T-helper 1 cell treated with Interleukin-12 subunit alpha and Interleukin-12 subunit beta and Interleukin-4 antibody, amounts not matched to agents 30 μg/mL and 1 μg/mL, for 36 hours (primary cell): ENCODE results near the gene COBLL1.

ENCODE experiments used
- H3K27ac Mint-ChIP-seq: one replicate; pipeline ENCODE4 v1.8.0; 2021; ENCODE audit warnings: mild to moderate bottlenecking, mixed read lengths
- H3K27me3 Mint-ChIP-seq: one replicate; pipeline ENCODE4 v1.8.0; 2021; ENCODE audit warnings: low read depth, mixed read lengths
- H3K36me3 Mint-ChIP-seq: one replicate; pipeline ENCODE4 v1.8.0; 2021; ENCODE audit warnings: low read depth, mixed read lengths
- H3K4me1 Mint-ChIP-seq: one replicate; pipeline ENCODE4 v1.8.0; 2021; ENCODE audit warnings: low read depth, mixed read lengths
- H3K4me3 Mint-ChIP-seq: one replicate; pipeline ENCODE4 v1.8.0; 2021; ENCODE audit warnings: mild to moderate bottlenecking, moderate library complexity, mixed read lengths
- H3K9me3 Mint-ChIP-seq: one replicate; pipeline ENCODE4 v1.8.0; 2021; ENCODE audit warnings: mixed read lengths

COBLL1 gene

GRCh38 chr2:164816900-164817299, 24.7 kb downstream of the COBLL1 start:
- H3K4me1 Mint-ChIP-seq: no peaks in the 10 kb centered on the region
- H3K36me3 Mint-ChIP-seq: no peaks in the 10 kb centered on the region
- H3K9me3 Mint-ChIP-seq: no peaks in the 10 kb centered on the region
- H3K27ac Mint-ChIP-seq: no peak overlapping the region
- H3K27me3 Mint-ChIP-seq: no peaks in the 10 kb centered on the region
- no peak overlapping the region for H3K4me3 Mint-ChIP-seq

- Mint-ChIP-seq H3K27me3 (no peaks in the 10 kb centered on the region), H3K27ac (no peak overlapping the region), H3K4me3 (no peak overlapping the region), H3K9me3 (no peaks in the 10 kb centered on the region), H3K36me3 (no peaks in the 10 kb centered on the region), H3K4me1 (no peaks in the 10 kb centered on the region)
Measured at GRCh38 chr2:164816046-164816445, 25.6 kb downstream of the COBLL1 start.

- Mint-ChIP-seq H3K36me3 (no peaks in the 10 kb centered on the region), H3K4me1 (no peaks in the 10 kb centered on the region), H3K27me3 (peaks cover 4% of the 10 kb centered on the region), H3K4me3 (no peak overlapping the region), H3K9me3 (no peaks in the 10 kb centered on the region), H3K27ac (no peak overlapping the region)
Measured at GRCh38 chr2:164815071-164815793, 26.4 kb downstream of the COBLL1 start.

- peaks cover 4% of the 10 kb centered on the region for H3K27me3 Mint-ChIP-seq
- H3K36me3 Mint-ChIP-seq: no peaks in the 10 kb centered on the region
- H3K4me1 Mint-ChIP-seq: no peaks in the 10 kb centered on the region
- H3K27ac Mint-ChIP-seq: no peak overlapping the region
- H3K9me3 Mint-ChIP-seq: no peaks in the 10 kb centered on the region
- no peak overlapping the region for H3K4me3 Mint-ChIP-seq
Measured at GRCh38 chr2:164813535-164813934, 28.1 kb downstream of the COBLL1 start.

- Mint-ChIP-seq H3K27ac (no peak overlapping the region), H3K4me3 (no peak overlapping the region), H3K27me3 (peaks cover 4% of the 10 kb centered on the region), H3K36me3 (no peaks in the 10 kb centered on the region), H3K4me1 (no peaks in the 10 kb centered on the region), H3K9me3 (no peaks in the 10 kb centered on the region)
Measured at GRCh38 chr2:164812378-164812777, 29.2 kb downstream of the COBLL1 start.

- H3K27me3 Mint-ChIP-seq: peaks cover 4% of the 10 kb centered on the region
- no peaks in the 10 kb centered on the region for H3K9me3 Mint-ChIP-seq
- no peak overlapping the region for H3K4me3 Mint-ChIP-seq
- no peaks in the 10 kb centered on the region for H3K4me1 Mint-ChIP-seq
- no peaks in the 10 kb centered on the region for H3K36me3 Mint-ChIP-seq
- no peak overlapping the region for H3K27ac Mint-ChIP-seq
Measured at GRCh38 chr2:164811819-164812218, 29.8 kb downstream of the COBLL1 start.

GRCh38 chr2:164810843-164811242, 30.8 kb downstream of the COBLL1 start:
- H3K36me3 Mint-ChIP-seq: no peaks in the 10 kb centered on the region
- no peak overlapping the region for H3K4me3 Mint-ChIP-seq
- H3K9me3 Mint-ChIP-seq: no peaks in the 10 kb centered on the region
- no peaks in the 10 kb centered on the region for H3K4me1 Mint-ChIP-seq
- no peak overlapping the region for H3K27ac Mint-ChIP-seq
- H3K27me3 Mint-ChIP-seq: peaks cover 4% of the 10 kb centered on the region

GRCh38 chr2:164808776-164809175, 32.8 kb downstream of the COBLL1 start:
- H3K4me1 Mint-ChIP-seq: no peaks in the 10 kb centered on the region
- H3K27me3 Mint-ChIP-seq: peaks cover 4% of the 10 kb centered on the region
- H3K36me3 Mint-ChIP-seq: no peaks in the 10 kb centered on the region
- H3K27ac Mint-ChIP-seq: no peak overlapping the region
- no peaks in the 10 kb centered on the region for H3K9me3 Mint-ChIP-seq
- H3K4me3 Mint-ChIP-seq: no peak overlapping the region

- no peaks in the 10 kb centered on the region for H3K4me1 Mint-ChIP-seq
- H3K9me3 Mint-ChIP-seq: no peaks in the 10 kb centered on the region
- no peak overlapping the region for H3K27ac Mint-ChIP-seq
- H3K27me3 Mint-ChIP-seq: no peaks in the 10 kb centered on the region
- H3K36me3 Mint-ChIP-seq: no peaks in the 10 kb centered on the region
- H3K4me3 Mint-ChIP-seq: no peak overlapping the region
Measured at GRCh38 chr2:164803776-164804466, 37.7 kb downstream of the COBLL1 start.

- Mint-ChIP-seq H3K4me3 (no peak overlapping the region), H3K9me3 (no peaks in the 10 kb centered on the region), H3K36me3 (no peaks in the 10 kb centered on the region), H3K27ac (no peak overlapping the region), H3K4me1 (no peaks in the 10 kb centered on the region), H3K27me3 (peaks cover 4% of the 10 kb centered on the region)
Measured at GRCh38 chr2:164802095-164802707, 39.4 kb downstream of the COBLL1 start.

GRCh38 chr2:164800572-164800971, 41.1 kb downstream of the COBLL1 start:
- Mint-ChIP-seq H3K9me3 (no peaks in the 10 kb centered on the region), H3K27ac (no peak overlapping the region), H3K36me3 (no peaks in the 10 kb centered on the region), H3K4me1 (no peaks in the 10 kb centered on the region), H3K4me3 (no peak overlapping the region), H3K27me3 (peaks cover 8% of the 10 kb centered on the region)

- Mint-ChIP-seq H3K9me3 (no peaks in the 10 kb centered on the region), H3K4me3 (no peak overlapping the region), H3K4me1 (no peaks in the 10 kb centered on the region), H3K36me3 (no peaks in the 10 kb centered on the region), H3K27ac (no peak overlapping the region), H3K27me3 (peaks cover 8% of the 10 kb centered on the region)
Measured at GRCh38 chr2:164797627-164798026, 44.0 kb downstream of the COBLL1 start.

- no peaks in the 10 kb centered on the region for H3K4me1 Mint-ChIP-seq
- no peaks in the 10 kb centered on the region for H3K9me3 Mint-ChIP-seq
- no peak overlapping the region for H3K27ac Mint-ChIP-seq
- H3K36me3 Mint-ChIP-seq: no peaks in the 10 kb centered on the region
- peaks cover 8% of the 10 kb centered on the region for H3K27me3 Mint-ChIP-seq
- no peak overlapping the region for H3K4me3 Mint-ChIP-seq
Measured at GRCh38 chr2:164796999-164797398, 44.6 kb downstream of the COBLL1 start.

GRCh38 chr2:164794432-164795231, 47.0 kb downstream of the COBLL1 start:
- Mint-ChIP-seq H3K36me3 (no peaks in the 10 kb centered on the region), H3K27ac (no peak overlapping the region), H3K9me3 (no peaks in the 10 kb centered on the region), H3K4me3 (no peak overlapping the region), H3K4me1 (no peaks in the 10 kb centered on the region), H3K27me3 (peaks cover 8% of the 10 kb centered on the region)
